ENCODE data around the gene RAMP3. TPM values are rescaled to one million over a fixed set of nuclear protein-coding genes. Genes with fewer than 3 reads are reported as not detected.

The RAMP3 gene
- total RNA-seq, 1 experiment from 2014 or later: not detected

DNA sequence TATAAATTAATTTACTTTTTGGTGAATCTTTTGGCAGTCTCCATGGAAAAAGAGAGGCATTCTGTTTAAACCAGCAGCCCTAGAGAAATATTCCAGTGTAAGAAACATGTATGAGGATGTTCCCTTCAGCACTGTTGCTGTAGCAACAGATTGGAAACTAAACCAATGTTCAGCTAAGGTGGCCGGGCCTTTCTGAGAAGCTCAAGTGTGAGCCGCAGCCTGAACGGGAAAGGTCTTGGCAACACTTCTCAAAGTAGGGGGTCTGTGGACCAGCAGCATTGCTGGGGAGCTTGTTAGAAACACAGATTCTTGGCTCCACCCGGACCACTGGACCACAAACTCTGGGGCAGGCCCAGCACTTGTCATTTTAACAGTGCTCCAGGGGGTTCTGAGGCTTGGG lies 36.2 kb downstream of the RAMP3 start:
- no peak overlapping the region for H3K27ac ChIP-seq
- POLR2A ChIA-PET (ENCODE audit: unreplicated experiment): interaction anchor here (0.7 kb wide), 1 partner anchor 14 kb away, joined by 9 read pairs; no protein-coding TSS in a partner anchor
- no peaks in the 10 kb centered on the region for H3K4me1 ChIP-seq (replicated peaks; ENCODE audit: insufficient read depth)

DNA sequence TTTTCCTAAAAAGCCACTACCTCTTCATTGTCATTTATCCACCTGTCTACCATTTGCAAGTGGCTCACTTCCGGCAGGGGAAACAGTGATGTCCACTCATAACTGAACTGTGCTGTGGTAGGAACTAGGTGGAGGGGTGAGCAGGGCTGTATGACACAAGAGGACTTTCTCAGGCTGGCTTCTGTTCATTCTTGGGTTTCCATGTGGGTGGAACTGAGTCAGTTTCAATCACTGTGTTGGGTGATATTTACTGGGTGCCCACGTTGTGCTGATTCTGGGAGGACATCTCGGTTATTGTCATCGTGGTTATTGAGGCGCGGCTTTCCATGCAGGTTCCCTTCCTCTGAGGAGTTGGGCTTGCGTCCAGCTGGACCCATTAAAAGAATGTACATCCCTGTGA lies 38.8 kb downstream of the RAMP3 start:
- Histone ChIP-seq H3K4me3 (no peak overlapping the region), H3F3A (ENCODE audit: insufficient read depth, low read depth) (no peaks in the 10 kb centered on the region), H3K4me2 (no peak overlapping the region), H3K27ac (no peak overlapping the region), H3K4me1 (replicated peaks; ENCODE audit: insufficient read depth) (no peaks in the 10 kb centered on the region), H3K27me3 (ENCODE audit: insufficient read depth, low read depth) (peaks cover 95% of the 10 kb centered on the region), H4K20me1 (ENCODE audit: insufficient read depth) (no peaks in the 10 kb centered on the region), H3K9me2 (ENCODE audit: insufficient read depth) (no peaks in the 10 kb centered on the region), H3K9me3 (ENCODE audit: insufficient read depth, low read depth) (no peaks in the 10 kb centered on the region), H2AFZ (no peak overlapping the region), H3K79me2 (ENCODE audit: low read depth) (no peaks in the 10 kb centered on the region), H3K36me3 (ENCODE audit: low read depth) (no peaks in the 10 kb centered on the region)
- CTCF ChIA-PET: no interaction called here
- POLR2A ChIA-PET (ENCODE audit: unreplicated experiment): no interaction called here
- TF ChIP-seq, protein P1, sequence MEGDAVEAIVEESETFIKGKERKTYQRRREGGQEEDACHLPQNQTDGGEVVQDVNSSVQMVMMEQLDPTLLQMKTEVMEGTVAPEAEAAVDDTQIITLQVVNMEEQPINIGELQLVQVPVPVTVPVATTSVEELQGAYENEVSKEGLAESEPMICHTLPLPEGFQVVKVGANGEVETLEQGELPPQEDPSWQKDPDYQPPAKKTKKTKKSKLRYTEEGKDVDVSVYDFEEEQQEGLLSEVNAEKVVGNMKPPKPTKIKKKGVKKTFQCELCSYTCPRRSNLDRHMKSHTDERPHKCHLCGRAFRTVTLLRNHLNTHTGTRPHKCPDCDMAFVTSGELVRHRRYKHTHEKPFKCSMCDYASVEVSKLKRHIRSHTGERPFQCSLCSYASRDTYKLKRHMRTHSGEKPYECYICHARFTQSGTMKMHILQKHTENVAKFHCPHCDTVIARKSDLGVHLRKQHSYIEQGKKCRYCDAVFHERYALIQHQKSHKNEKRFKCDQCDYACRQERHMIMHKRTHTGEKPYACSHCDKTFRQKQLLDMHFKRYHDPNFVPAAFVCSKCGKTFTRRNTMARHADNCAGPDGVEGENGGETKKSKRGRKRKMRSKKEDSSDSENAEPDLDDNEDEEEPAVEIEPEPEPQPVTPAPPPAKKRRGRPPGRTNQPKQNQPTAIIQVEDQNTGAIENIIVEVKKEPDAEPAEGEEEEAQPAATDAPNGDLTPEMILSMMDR (conservative IDR thresholded peaks at IDR 0.05): no peak
- no peak for TF ChIP-seq EZH2 (IDR thresholded peaks at IDR 0.05; ENCODE audit: low read depth)
- BruUV-seq (replicated peaks): no TSS peak
- intact Hi-C loops (cut with micrococcal nuclease; ENCODE audit: unreplicated experiment): no loop called here
- DNase-seq: no peak

More for the DNA sequence above, 36.2 kb downstream of the RAMP3 start:
- Histone ChIP-seq H3K4me3 (no peak overlapping the region), H3K9me2 (ENCODE audit: insufficient read depth) (no peaks in the 10 kb centered on the region), H4K20me1 (ENCODE audit: insufficient read depth) (no peaks in the 10 kb centered on the region), H3F3A (ENCODE audit: insufficient read depth, low read depth) (no peaks in the 10 kb centered on the region), H3K4me2 (no peak overlapping the region), H3K79me2 (ENCODE audit: low read depth) (no peaks in the 10 kb centered on the region), H3K9me3 (ENCODE audit: insufficient read depth, low read depth) (no peaks in the 10 kb centered on the region), H3K27me3 (ENCODE audit: insufficient read depth, low read depth) (peaks cover 98% of the 10 kb centered on the region), H2AFZ (no peak overlapping the region), H3K36me3 (ENCODE audit: low read depth) (no peaks in the 10 kb centered on the region)
- intact Hi-C loops (cut with micrococcal nuclease; ENCODE audit: unreplicated experiment): no loop called here
- no peak for TF ChIP-seq EZH2 (IDR thresholded peaks at IDR 0.05; ENCODE audit: low read depth)
- TF ChIP-seq, protein P1 (conservative IDR thresholded peaks at IDR 0.05): no peak
- BruUV-seq (replicated peaks): no TSS peak
- no peak for DNase-seq
- CTCF ChIA-PET: no interaction called here

DNA sequence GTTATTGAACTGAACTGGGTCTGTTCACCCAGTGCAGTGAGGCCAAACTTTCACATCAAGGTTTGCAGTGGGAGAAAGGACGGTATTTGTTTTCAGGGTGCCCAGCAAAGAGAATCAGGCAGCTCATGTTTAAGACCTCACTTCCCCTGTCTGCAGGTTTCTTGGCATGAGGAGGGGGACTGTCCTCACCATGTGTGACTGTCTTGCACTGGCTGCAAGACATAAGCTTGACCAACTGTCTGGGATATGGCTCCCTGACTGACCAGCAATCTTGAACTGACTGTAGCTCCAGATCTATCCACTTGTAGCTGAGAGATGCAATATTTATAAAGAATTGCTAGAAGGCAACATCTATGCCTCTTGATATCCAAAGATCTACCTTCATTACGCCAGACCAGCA lies 39.9 kb downstream of the RAMP3 start:
- no TSS peak for BruUV-seq (replicated peaks)
- no peak overlapping the region for H2AFZ ChIP-seq
- no peaks in the 10 kb centered on the region for H3K9me3 ChIP-seq (ENCODE audit: insufficient read depth, low read depth)
- no peak for DNase-seq
- H3K4me2 ChIP-seq: no peak overlapping the region
- H3K27ac ChIP-seq: no peak overlapping the region
- H4K20me1 ChIP-seq (ENCODE audit: insufficient read depth): no peaks in the 10 kb centered on the region
- no peak overlapping the region for H3K4me3 ChIP-seq
- no peaks in the 10 kb centered on the region for H3K4me1 ChIP-seq (replicated peaks; ENCODE audit: insufficient read depth)
- TF ChIP-seq EZH2 (IDR thresholded peaks at IDR 0.05; ENCODE audit: low read depth): no peak
- TF ChIP-seq, protein P1 (conservative IDR thresholded peaks at IDR 0.05): no peak
- POLR2A ChIA-PET (ENCODE audit: unreplicated experiment): no interaction called here
- peaks cover 95% of the 10 kb centered on the region for H3K27me3 ChIP-seq (ENCODE audit: insufficient read depth, low read depth)
- no peaks in the 10 kb centered on the region for H3K79me2 ChIP-seq (ENCODE audit: low read depth)
- no peaks in the 10 kb centered on the region for H3K9me2 ChIP-seq (ENCODE audit: insufficient read depth)
- no peaks in the 10 kb centered on the region for H3F3A ChIP-seq (ENCODE audit: insufficient read depth, low read depth)
- H3K36me3 ChIP-seq (ENCODE audit: low read depth): no peaks in the 10 kb centered on the region
- CTCF ChIA-PET: interaction anchor here (0.6 kb wide), 1 partner anchor 339 kb away, joined by 8 read pairs; no protein-coding TSS in a partner anchor
- intact Hi-C loops (cut with micrococcal nuclease; ENCODE audit: unreplicated experiment): no loop called here
